Stimulated activated CD8-positive, alpha-beta memory T cell treated with anti-CD3 and anti-CD28 coated beads, Interleukin-15, amount 100 ng/mL, for 1 hour (primary cell): ENCODE results near the gene GABARAP.

Source experiments
- DNase-seq: peaks from one replicate; pipeline ENCODE4 v3.0.0-alpha.2; 2020; ENCODE audit warnings: low read depth

Gene GABARAP

GRCh38 chr17:7207120-7208001 is 34.9 kb downstream of the GABARAP start:
- DNase-seq, result no peak

DNA sequence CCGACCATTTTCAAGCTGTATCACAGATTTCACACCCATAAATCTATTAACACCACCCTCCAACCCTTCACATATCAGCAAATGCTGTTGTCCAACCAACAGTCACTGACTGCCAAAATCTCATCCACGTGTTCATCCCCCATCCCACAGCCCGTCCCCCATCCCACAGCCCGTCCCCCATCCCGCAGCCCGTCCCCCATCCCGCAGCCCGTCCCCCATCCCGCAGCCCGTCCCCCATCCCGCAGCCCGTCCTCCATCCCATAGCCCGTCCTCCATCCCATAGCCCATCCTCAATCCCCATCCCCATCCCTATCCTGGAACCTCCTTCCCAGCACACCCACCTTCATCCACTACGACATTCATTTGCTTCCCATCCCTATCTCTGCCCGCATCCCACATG is 36.7 kb downstream of the GABARAP start:
- DNase-seq, result no peak

DNA sequence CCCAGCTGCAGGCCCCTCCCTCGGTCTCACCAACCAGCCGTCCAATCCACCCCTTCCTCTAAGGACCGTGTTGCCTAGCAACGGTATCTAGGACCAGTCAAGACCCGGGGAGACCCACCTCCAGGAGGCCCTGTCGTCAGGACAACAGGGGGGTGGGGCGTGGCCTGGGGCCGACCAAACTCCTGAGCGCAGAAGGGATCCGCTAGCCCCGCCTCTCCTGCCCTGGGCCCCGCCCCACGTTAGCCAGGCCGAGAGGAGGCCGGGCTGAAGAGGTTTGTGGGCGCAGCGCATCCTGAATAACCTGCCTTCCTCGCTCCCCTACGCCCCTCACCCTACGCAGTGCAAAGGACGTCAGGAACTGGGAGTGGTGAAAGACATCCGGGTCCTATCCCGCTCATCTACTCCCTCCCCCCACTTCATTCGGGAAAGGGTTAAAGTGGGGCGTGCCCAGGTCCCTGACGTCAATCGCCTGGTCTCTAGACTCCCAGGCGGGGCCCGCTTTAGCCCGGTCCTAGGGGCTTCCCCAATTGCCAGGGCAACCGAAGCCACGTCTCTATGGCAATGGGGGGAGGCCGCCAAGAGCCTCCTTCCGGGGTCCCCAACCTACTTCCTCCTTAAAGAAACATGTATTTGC is 37.3 kb downstream of the GABARAP start:
- peak; percentile 91 for DNase-seq

DNA sequence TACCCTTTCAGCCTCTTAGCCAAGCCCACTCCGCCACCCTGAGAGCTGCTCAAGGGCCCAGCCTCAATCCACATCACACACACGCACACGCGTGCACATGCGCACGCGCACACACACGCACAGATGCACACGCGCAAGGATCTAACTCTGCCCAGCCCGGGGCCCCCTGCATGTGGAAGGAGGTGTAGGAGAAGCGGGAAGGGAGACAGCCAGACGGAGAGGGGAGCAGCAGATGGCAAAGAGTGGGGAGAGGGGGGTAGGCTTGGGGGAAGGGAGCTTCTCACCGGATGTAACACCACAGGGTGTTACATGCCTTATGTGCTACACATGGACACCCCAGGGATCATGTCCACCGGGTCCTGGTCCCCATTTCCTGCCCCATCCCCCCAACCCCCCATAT is 37.9 kb downstream of the GABARAP start:
- DNase-seq, result no peak

- DNase-seq, result no peak
Observed at GRCh38 chr17:7203391-7203790, 38.9 kb downstream of the GABARAP start.

GRCh38 chr17:7196651-7197401 is 45.4 kb downstream of the GABARAP start:
- no peak for DNase-seq

GRCh38 chr17:7195971-7196370 is 46.3 kb downstream of the GABARAP start:
- DNase-seq, result no peak

GRCh38 chr17:7192271-7192937 is 49.8 kb downstream of the GABARAP start:
- no peak for DNase-seq

GRCh38 chr17:7191571-7192270 is 50.5 kb downstream of the GABARAP start:
- no peak for DNase-seq

GRCh38 chr17:7191069-7191468 is 51.2 kb downstream of the GABARAP start:
- DNase-seq, result no peak

DNA sequence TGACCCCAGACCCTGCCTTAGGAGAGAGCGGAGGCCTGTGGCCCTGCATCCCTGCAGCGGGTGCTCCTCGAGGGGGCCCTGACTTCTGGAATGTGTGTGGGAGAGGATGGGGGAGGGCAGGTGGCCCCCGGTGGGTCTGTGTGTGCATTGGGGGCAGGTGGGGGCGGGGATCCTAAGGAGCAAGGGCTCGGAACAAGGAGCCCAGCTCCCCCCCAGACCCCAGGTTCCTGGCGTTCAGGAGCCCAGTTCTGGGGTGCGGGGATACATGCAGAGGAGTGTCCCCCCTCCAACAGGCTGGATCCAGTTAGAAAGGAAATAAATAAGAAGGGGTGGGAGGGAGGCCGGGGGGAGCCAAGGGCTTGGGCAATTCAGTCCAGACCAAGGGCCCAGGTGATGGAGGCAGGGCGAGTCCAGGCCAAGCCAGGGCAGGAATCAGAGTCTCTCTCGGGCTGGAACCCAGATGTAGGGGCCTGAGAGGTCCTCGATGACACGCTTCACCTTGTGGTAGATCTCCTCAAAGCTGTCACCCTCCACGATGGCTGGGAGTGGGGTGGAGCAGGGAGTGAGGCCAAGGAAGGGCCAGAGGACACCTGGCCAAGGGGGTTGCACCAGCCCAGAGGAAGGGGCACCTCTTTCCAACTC is 51.9 kb downstream of the GABARAP start:
- DNase-seq, result no peak
